Measurements from ENCODE around the gene CA14.
"Not testable (repeated sequence)": the region's sequence is repeated elsewhere in the genome, so short reads cannot be mapped to it uniquely, and the experiment has no call there.

Gene CA14

GRCh38 chr1:150235852-150236613, 21.5 kb upstream of the CA14 start, which contains the start of gene ANP32E:
ANP32E (minus strand) TSS chr1:150236112; CDS start chr1:150235786, 326 bp downstream.
- peak; percentile 98 for DNase-seq (ENCODE audit: low spot score)

GRCh38 chr1:150236614-150237100, 20.9 kb upstream of the CA14 start:
- no peak for DNase-seq (ENCODE audit: low spot score)

- not testable (repeated sequence) for DNase-seq (ENCODE audit: low spot score)
Observed at GRCh38 chr1:150237176-150237575, 20.4 kb upstream of the CA14 start.

GRCh38 chr1:150237746-150238145, 19.8 kb upstream of the CA14 start:
- no peak for DNase-seq (ENCODE audit: low spot score)

GRCh38 chr1:150243003-150243402, 14.6 kb upstream of the CA14 start:
- DNase-seq (ENCODE audit: low spot score): no peak

- no peak for DNase-seq (ENCODE audit: low spot score)
Observed at GRCh38 chr1:150249936-150250335, 7.6 kb upstream of the CA14 start.

- no peak for DNase-seq (ENCODE audit: low spot score)
Observed at GRCh38 chr1:150256198-150256553, 1.4 kb upstream of the CA14 start.

- no peak for DNase-seq (ENCODE audit: low spot score)
Observed at GRCh38 chr1:150256554-150257341, 826 bp upstream of the CA14 start.

- DNase-seq (ENCODE audit: low spot score): no peak
Observed at GRCh38 chr1:150259217-150259616, 1.6 kb downstream of the CA14 start.

GRCh38 chr1:150259758-150260669, 2.4 kb downstream of the CA14 start:
- DNase-seq (ENCODE audit: low spot score): no peak

GRCh38 chr1:150261367-150261766, 3.8 kb downstream of the CA14 start:
- DNase-seq (ENCODE audit: low spot score): no peak

GRCh38 chr1:150262388-150263320, 5.1 kb downstream of the CA14 start:
- DNase-seq (ENCODE audit: low spot score): no peak

GRCh38 chr1:150263549-150263948, 6.0 kb downstream of the CA14 start:
- no peak for DNase-seq (ENCODE audit: low spot score)

GRCh38 chr1:150267896-150268295, 10.3 kb downstream of the CA14 start:
- no peak for DNase-seq (ENCODE audit: low spot score)

- DNase-seq (ENCODE audit: low spot score): peak; percentile 39
Observed at GRCh38 chr1:150268340-150268704, 10.7 kb downstream of the CA14 start.

- peak; percentile 97 for DNase-seq (ENCODE audit: low spot score)
Observed at GRCh38 chr1:150268705-150269403, 11.3 kb downstream of the CA14 start, which contains the start of gene APH1A. APH1A (minus strand) TSS chr1:150269016; CDS start chr1:150268810, 206 bp downstream.

GRCh38 chr1:150269451-150269850, 11.9 kb downstream of the CA14 start:
- DNase-seq (ENCODE audit: low spot score): no peak

- DNase-seq (ENCODE audit: low spot score): no peak
Observed at GRCh38 chr1:150271291-150271959, 13.9 kb downstream of the CA14 start.

GRCh38 chr1:150273311-150273710, 15.7 kb downstream of the CA14 start:
- DNase-seq (ENCODE audit: low spot score): no peak
